GM23338 (cell line): Measurements from ENCODE around the gene PNPLA1. TPM values are rescaled to one million over a fixed set of nuclear protein-coding genes. Genes with fewer than 3 reads are reported as not detected.

Experiments
- ATAC-seq: fragments of 200-7000 bp; cut with Tn5 transposase; 3 replicates; pipeline ENCODE4 v1.9.1; 2020
- DNase-seq: peaks from one replicate; pipeline ENCODE4 v3.0.0-alpha.2; 2015; ENCODE audit warnings: low spot score
- H2AFZ ChIP-seq: fragments of 200-600 bp; sonication (generic); 2 replicates; pipeline ENCODE4 v1.8.0; 2016; ENCODE audit warnings: antibody characterized with exemption, mild to moderate bottlenecking, moderate library complexity
- H3F3A ChIP-seq: fragments of 200-600 bp; sonication (generic); replicated peaks from 2 replicates; pipeline ENCODE4 v1.8.0; 2017; ENCODE audit warnings: antibody characterized with exemption, mixed run types, low read depth
- H3K27ac ChIP-seq: fragments of 200-600 bp; sonication (generic); 2 replicates; pipeline ENCODE4 v1.6.1; 2016; ENCODE audit warnings: low read depth
- H3K27me3 ChIP-seq: fragments of 200-600 bp; sonication (generic); 2 replicates; pipeline ENCODE4 v1.8.0; 2016; ENCODE audit warnings: mild to moderate bottlenecking, mixed run types, moderate library complexity; ENCODE audit not compliant: insufficient read depth
- H3K36me3 ChIP-seq: fragments of 200-600 bp; sonication (generic); 2 replicates; pipeline ENCODE4 v1.8.0; 2016; ENCODE audit warnings: mild to moderate bottlenecking; ENCODE audit not compliant: insufficient read depth
- H3K4me1 ChIP-seq: fragments of 200-600 bp; sonication (generic); 2 replicates; pipeline ENCODE4 v1.8.0; 2016; ENCODE audit warnings: mild to moderate bottlenecking, moderate library complexity; ENCODE audit not compliant: insufficient read depth
- H3K4me2 ChIP-seq: fragments of 200-600 bp; sonication (generic); 2 replicates; pipeline ENCODE4 v1.7.1; 2017; ENCODE audit warnings: mixed run types
- H3K4me3 ChIP-seq: fragments of 200-600 bp; sonication (generic); 2 replicates; pipeline ENCODE4 v1.6.1; 2016; ENCODE audit warnings: mixed run types
- H3K79me2 ChIP-seq: fragments of 200-600 bp; sonication (generic); replicated peaks from 2 replicates; pipeline ENCODE4 v1.8.0; 2017; ENCODE audit warnings: mild to moderate bottlenecking; ENCODE audit not compliant: insufficient read depth
- H3K9me2 ChIP-seq: fragments of 200-600 bp; sonication (generic); 2 replicates; pipeline ENCODE4 v1.8.0; 2017; ENCODE audit not compliant: insufficient read depth
- H4K20me1 ChIP-seq: fragments of 200-600 bp; sonication (generic); replicated peaks from 2 replicates; pipeline ENCODE4 v1.8.0; 2017; ENCODE audit warnings: mild to moderate bottlenecking; ENCODE audit not compliant: insufficient read depth
- H3K27ac Mint-ChIP-seq: 2 replicates; pipeline ENCODE4 v1.8.0; 2020; ENCODE audit warnings: inconsistent platforms, mild to moderate bottlenecking, moderate library complexity, mixed read lengths
- H3K27me3 Mint-ChIP-seq: 3 replicates; pipeline ENCODE4 v1.8.0; 2022; ENCODE audit warnings: low read depth, mild to moderate bottlenecking, moderate library complexity, mixed read lengths, inconsistent platforms; ENCODE audit not compliant: insufficient read depth, poor library complexity
- H3K36me3 Mint-ChIP-seq: 3 replicates; pipeline ENCODE4 v1.8.0; 2021; ENCODE audit warnings: low read depth, mild to moderate bottlenecking, inconsistent platforms, moderate library complexity, mixed read lengths
- H3K4me1 Mint-ChIP-seq: 3 replicates; pipeline ENCODE4 v1.8.0; 2020; ENCODE audit warnings: mild to moderate bottlenecking, inconsistent platforms, mixed read lengths
- H3K4me3 Mint-ChIP-seq: 3 replicates; pipeline ENCODE4 v1.8.0; 2021; ENCODE audit warnings: moderate library complexity, mild to moderate bottlenecking, inconsistent platforms, mixed read lengths
- H3K9me3 Mint-ChIP-seq: 3 replicates; pipeline ENCODE4 v1.8.0; 2020; ENCODE audit warnings: moderate library complexity, mild to moderate bottlenecking, inconsistent platforms, mixed read lengths
- CREB1 ChIP-seq: fragments of 250-450 bp; sonication (Bioruptor Pico); IDR thresholded peaks from 2 replicates; pipeline ENCODE4 v1.5.0; 2020; ENCODE audit warnings: low read depth, mild to moderate bottlenecking, moderate library complexity
- ETS1 ChIP-seq: IDR thresholded peaks from 2 replicates; pipeline ENCODE4 v1.6.1; 2016; ENCODE audit warnings: antibody characterized with exemption
- EZH2 ChIP-seq: fragments of 200-600 bp; sonication (generic); IDR thresholded peaks from one replicate; pipeline ENCODE4 v1.8.0; 2017; ENCODE audit warnings: antibody characterized with exemption, mild to moderate bottlenecking, low read depth; ENCODE audit not compliant: unreplicated experiment
- JUNB ChIP-seq: IDR thresholded peaks from one replicate; pipeline ENCODE4 v1.6.1; 2016; ENCODE audit warnings: antibody characterized with exemption; ENCODE audit not compliant: unreplicated experiment
- NANOG ChIP-seq: IDR thresholded peaks from 2 replicates; pipeline ENCODE4 v1.6.1; 2016; ENCODE audit warnings: antibody characterized with exemption, borderline replicate concordance
- STAT1 ChIP-seq: IDR thresholded peaks from one replicate; pipeline ENCODE4 v1.6.1; 2016; ENCODE audit warnings: antibody characterized with exemption; ENCODE audit not compliant: unreplicated experiment
- ZNF114 ChIP-seq: fragments of 250-450 bp; sonication (Bioruptor Pico); IDR thresholded peaks from 2 replicates; pipeline ENCODE4 v1.5.0; 2020; ENCODE audit warnings: mild to moderate bottlenecking, moderate library complexity
- ZNF331 ChIP-seq: fragments of 250-450 bp; sonication (Bioruptor Pico); IDR thresholded peaks from 2 replicates; pipeline ENCODE4 v1.5.0; 2020; ENCODE audit warnings: low read depth, mild to moderate bottlenecking, moderate library complexity
- polyA plus RNA-seq: library from polyadenylated mRNA; unstranded; fragments of >200 nt; fragmentation: Nextera tagmentation; extraction: Ambion mirVana; gene quantifications from 2 replicates; pipeline ENCODE4 v1.2.1, GENCODE V29; 2016
- total RNA-seq: library from RNA; depleted of rRNA; stranded (reverse); fragments of >200 nt; shearing (Covaris generic); gene quantifications from 2 replicates; pipeline ENCODE4 v1.2.3, GENCODE V29; 2014
- TF ChIP-seq, protein P1 (sequence below): IDR thresholded peaks from one replicate; pipeline ENCODE4 v1.6.1; 2018; ENCODE audit warnings: antibody characterized with exemption; ENCODE audit not compliant: unreplicated experiment
- TF ChIP-seq, protein P2 (sequence below), 2 experiments: fragments of 200-600 bp in 1 of 2; sonication (generic) in 1 of 2; conservative IDR thresholded peaks; 2 replicates each; pipeline versions ENCODE4 v1.5.1 to v1.6.1; 2016 to 2017; ENCODE audit warnings: antibody characterized with exemption in 2 of 2, low read depth in 2 of 2, mild to moderate bottlenecking in 2 of 2, moderate library complexity in 1 of 2

Gene PNPLA1
- total and polyA plus RNA-seq, 2 experiments from 2014 or later = not detected

GRCh38 chr6:36232172-36232571 is 37.7 kb upstream of the PNPLA1 start (continued):
- no peak for TF ChIP-seq ETS1
- no peak for TF ChIP-seq CREB1

DNA sequence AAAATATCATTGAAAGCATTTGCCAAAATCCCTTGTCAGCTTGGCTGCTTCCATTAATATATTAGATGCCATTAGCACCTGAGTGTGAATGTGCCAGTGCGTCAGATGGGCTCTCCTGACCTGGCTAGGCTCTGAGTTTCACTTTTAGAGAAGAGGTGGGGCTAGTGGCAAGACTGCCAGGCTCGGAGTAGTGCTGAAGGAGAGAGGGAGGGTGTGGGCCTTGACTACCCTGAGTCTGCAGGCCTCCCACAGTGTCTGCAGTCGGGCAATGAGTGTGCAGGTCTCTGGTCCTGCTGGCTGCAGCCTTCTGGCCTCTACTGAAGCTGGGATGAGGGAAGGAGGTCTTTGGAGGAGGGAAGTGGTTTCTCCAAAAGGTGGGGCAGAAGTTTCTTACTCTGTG is 34.6 kb upstream of the PNPLA1 start:
- TF ChIP-seq ZNF114 (CRISPR knock-in tag) (no peak), STAT1 (no peak), JUNB (no peak), CREB1 (no peak), ZNF331 (CRISPR knock-in tag) (no peak)
- TF ChIP-seq, protein P1, sequence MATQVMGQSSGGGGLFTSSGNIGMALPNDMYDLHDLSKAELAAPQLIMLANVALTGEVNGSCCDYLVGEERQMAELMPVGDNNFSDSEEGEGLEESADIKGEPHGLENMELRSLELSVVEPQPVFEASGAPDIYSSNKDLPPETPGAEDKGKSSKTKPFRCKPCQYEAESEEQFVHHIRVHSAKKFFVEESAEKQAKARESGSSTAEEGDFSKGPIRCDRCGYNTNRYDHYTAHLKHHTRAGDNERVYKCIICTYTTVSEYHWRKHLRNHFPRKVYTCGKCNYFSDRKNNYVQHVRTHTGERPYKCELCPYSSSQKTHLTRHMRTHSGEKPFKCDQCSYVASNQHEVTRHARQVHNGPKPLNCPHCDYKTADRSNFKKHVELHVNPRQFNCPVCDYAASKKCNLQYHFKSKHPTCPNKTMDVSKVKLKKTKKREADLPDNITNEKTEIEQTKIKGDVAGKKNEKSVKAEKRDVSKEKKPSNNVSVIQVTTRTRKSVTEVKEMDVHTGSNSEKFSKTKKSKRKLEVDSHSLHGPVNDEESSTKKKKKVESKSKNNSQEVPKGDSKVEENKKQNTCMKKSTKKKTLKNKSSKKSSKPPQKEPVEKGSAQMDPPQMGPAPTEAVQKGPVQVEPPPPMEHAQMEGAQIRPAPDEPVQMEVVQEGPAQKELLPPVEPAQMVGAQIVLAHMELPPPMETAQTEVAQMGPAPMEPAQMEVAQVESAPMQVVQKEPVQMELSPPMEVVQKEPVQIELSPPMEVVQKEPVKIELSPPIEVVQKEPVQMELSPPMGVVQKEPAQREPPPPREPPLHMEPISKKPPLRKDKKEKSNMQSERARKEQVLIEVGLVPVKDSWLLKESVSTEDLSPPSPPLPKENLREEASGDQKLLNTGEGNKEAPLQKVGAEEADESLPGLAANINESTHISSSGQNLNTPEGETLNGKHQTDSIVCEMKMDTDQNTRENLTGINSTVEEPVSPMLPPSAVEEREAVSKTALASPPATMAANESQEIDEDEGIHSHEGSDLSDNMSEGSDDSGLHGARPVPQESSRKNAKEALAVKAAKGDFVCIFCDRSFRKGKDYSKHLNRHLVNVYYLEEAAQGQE = no peak
- Histone ChIP-seq H3K4me2 (no peak overlapping the region), H3K4me1 (0 out of 2 replicates have a peak, but pooled peaks cover 4% of the 10 kb centered on the region), H2AFZ (no peak overlapping the region), H4K20me1 (no peaks in the 10 kb centered on the region; the same call in 1 of the 2 replicates), H3K27ac (no peak overlapping the region), H3K36me3 (no peaks in the 10 kb centered on the region), H3K27me3 (no peaks in the 10 kb centered on the region), H3K4me3 (no peak overlapping the region), H3K9me2 (no peaks in the 10 kb centered on the region), H3F3A (no peaks in the 10 kb centered on the region), H3K79me2 (no peaks in the 10 kb centered on the region)
- peak; percentile 83 for ATAC-seq
- Mint-ChIP-seq H3K9me3 (no peaks in the 10 kb centered on the region), H3K27ac (peak overlapping the region; percentile 56; the same call in 1 of the 2 replicates), H3K4me1 (peaks cover 3% of the 10 kb centered on the region; the same call in 1 of the 3 replicates), H3K36me3 (peaks cover 11% of the 10 kb centered on the region), H3K27me3 (no peaks in the 10 kb centered on the region), H3K4me3 (no peak overlapping the region)
- no peak for DNase-seq

GRCh38 chr6:36235862-36236261 is 34.0 kb upstream of the PNPLA1 start:
- Histone ChIP-seq H3K4me3 (no peak overlapping the region), H3K36me3 (no peaks in the 10 kb centered on the region), H3K27me3 (no peaks in the 10 kb centered on the region), H3K27ac (no peak overlapping the region), H3F3A (no peaks in the 10 kb centered on the region), H4K20me1 (no peaks in the 10 kb centered on the region; the same call in 1 of the 2 replicates), H3K4me1 (0 out of 2 replicates have a peak, but pooled peaks cover 4% of the 10 kb centered on the region), H3K4me2 (no peak overlapping the region), H3K79me2 (no peaks in the 10 kb centered on the region), H3K9me2 (no peaks in the 10 kb centered on the region), H2AFZ (no peak overlapping the region)
- Mint-ChIP-seq H3K27ac (no peak overlapping the region), H3K4me3 (no peak overlapping the region), H3K27me3 (no peaks in the 10 kb centered on the region), H3K9me3 (no peaks in the 10 kb centered on the region), H3K4me1 (peaks cover 3% of the 10 kb centered on the region; the same call in 1 of the 3 replicates), H3K36me3 (peaks cover 9% of the 10 kb centered on the region)
- TF ChIP-seq NANOG = no peak
- TF ChIP-seq EZH2 = no peak
- no peak for TF ChIP-seq STAT1
- TF ChIP-seq, protein P2, sequence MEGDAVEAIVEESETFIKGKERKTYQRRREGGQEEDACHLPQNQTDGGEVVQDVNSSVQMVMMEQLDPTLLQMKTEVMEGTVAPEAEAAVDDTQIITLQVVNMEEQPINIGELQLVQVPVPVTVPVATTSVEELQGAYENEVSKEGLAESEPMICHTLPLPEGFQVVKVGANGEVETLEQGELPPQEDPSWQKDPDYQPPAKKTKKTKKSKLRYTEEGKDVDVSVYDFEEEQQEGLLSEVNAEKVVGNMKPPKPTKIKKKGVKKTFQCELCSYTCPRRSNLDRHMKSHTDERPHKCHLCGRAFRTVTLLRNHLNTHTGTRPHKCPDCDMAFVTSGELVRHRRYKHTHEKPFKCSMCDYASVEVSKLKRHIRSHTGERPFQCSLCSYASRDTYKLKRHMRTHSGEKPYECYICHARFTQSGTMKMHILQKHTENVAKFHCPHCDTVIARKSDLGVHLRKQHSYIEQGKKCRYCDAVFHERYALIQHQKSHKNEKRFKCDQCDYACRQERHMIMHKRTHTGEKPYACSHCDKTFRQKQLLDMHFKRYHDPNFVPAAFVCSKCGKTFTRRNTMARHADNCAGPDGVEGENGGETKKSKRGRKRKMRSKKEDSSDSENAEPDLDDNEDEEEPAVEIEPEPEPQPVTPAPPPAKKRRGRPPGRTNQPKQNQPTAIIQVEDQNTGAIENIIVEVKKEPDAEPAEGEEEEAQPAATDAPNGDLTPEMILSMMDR (conservative IDR thresholded peaks at IDR 0.05; ENCODE audit: low read depth in 2 of 2) = no peak
- no peak for TF ChIP-seq ETS1
- no peak for DNase-seq
- no peak for ATAC-seq
